Panc1 (cell line): ENCODE results near the gene NNT. TPM values are rescaled to one million over a fixed set of nuclear protein-coding genes. Genes with fewer than 3 reads are reported as not detected.

ENCODE experiments used
- ATAC-seq: fragments of 200-7000 bp; cut with Tn5 transposase; 2 replicates; pipeline ENCODE4 v1.9.1; 2020; ENCODE audit warnings: mild to moderate bottlenecking, moderate library complexity
- BruUV-seq: library from RNA; stranded (reverse); fragments of 400-500 nt; replicated peaks from 2 replicates; lab custom pipeline; 2021; lab: Mats Ljungman, UMichigan
- CTCF ChIA-PET: fragments of 300-600 bp; sonication (Branson Sonifier 250); formaldehyde crosslinking; loops from one replicate; lab custom pipeline; 2022; ENCODE audit warnings: antibody characterized with exemption; lab: Charles Lee
- POLR2A ChIA-PET: fragments of 300-600 bp; sonication (Branson Sonifier 250); formaldehyde crosslinking; loops from one replicate; lab custom pipeline; 2022; ENCODE audit warnings: antibody characterized with exemption; lab: Charles Lee
- DNase-seq: peaks from one replicate; pipeline ENCODE4 v3.0.0-alpha.2; 2010; ENCODE audit warnings: low read depth, low spot score
- H3K27ac ChIP-seq: 2 replicates; pipeline ENCODE4 v1.5.1; 2011; ENCODE audit warnings: mild to moderate bottlenecking, low read length, inconsistent platforms
- H3K27me3 ChIP-seq: fragments of 200-500 bp; sonication (Bioruptor generic); 2 replicates; pipeline ENCODE4 v1.6.0; 2014; ENCODE audit warnings: low read length, inconsistent platforms; ENCODE audit not compliant: control insufficient read depth, insufficient read depth
- H3K36me3 ChIP-seq: fragments of 200-500 bp; sonication (Bioruptor generic); 2 replicates; pipeline ENCODE4 v1.5.1; 2014; ENCODE audit warnings: inconsistent platforms, mild to moderate bottlenecking, low read length, moderate library complexity; ENCODE audit not compliant: control insufficient read depth, insufficient read depth
- H3K4me1 ChIP-seq: 2 replicates; pipeline ENCODE4 v1.5.1; 2011; ENCODE audit warnings: inconsistent platforms, mild to moderate bottlenecking, low read length, moderate library complexity; ENCODE audit not compliant: control insufficient read depth, insufficient read depth
- H3K4me3 ChIP-seq, 2 experiments: 2 replicates each; pipeline ENCODE4 v1.5.1; 2011 to 2012; ENCODE audit warnings: low read depth in 2 of 2, low read length in 2 of 2, mild to moderate bottlenecking in 2 of 2, inconsistent platforms in 1 of 2, moderate library complexity in 1 of 2
- H3K9me3 ChIP-seq: fragments of 200-500 bp; sonication (Bioruptor generic); 2 replicates; pipeline ENCODE4 v1.5.1; 2014; ENCODE audit warnings: low read depth, mild to moderate bottlenecking, inconsistent platforms, low read length, moderate library complexity; ENCODE audit not compliant: control insufficient read depth, insufficient read depth
- CTCF ChIP-seq: fragments of 450-650 bp; IDR thresholded peaks from 2 replicates; pipeline ENCODE4 v1.5.1; 2017; ENCODE audit warnings: mild to moderate bottlenecking
- POLR2AphosphoS5 ChIP-seq: IDR thresholded peaks from 2 replicates; pipeline ENCODE4 v1.6.1; 2012; ENCODE audit warnings: mild to moderate bottlenecking, low read depth, low read length, moderate library complexity
- SIN3A ChIP-seq: IDR thresholded peaks from 2 replicates; pipeline ENCODE4 v1.6.1; 2012; ENCODE audit warnings: low read depth, mild to moderate bottlenecking, low read length, moderate library complexity, borderline replicate concordance; ENCODE audit not compliant: insufficient read depth
- TCF7L2 ChIP-seq: IDR thresholded peaks from 2 replicates; pipeline ENCODE4 v1.6.1; 2011; ENCODE audit warnings: mild to moderate bottlenecking, low read depth, low read length, inconsistent platforms
- in situ Hi-C: cut with HindIII; loops from 2 replicates; pipeline ENCODE4 v1.10.0; 2016; ENCODE audit warnings: low sequenced_read_pairs, low pct_unique_long_range_greater_than_20kb
- intact Hi-C: fragments of 100-400 bp; cut with micrococcal nuclease; formaldehyde crosslinking; loops from one replicate; pipeline ENCODE4 v1.10.0; 2022; ENCODE audit not compliant: unreplicated experiment
- total RNA-seq: library from RNA; stranded (reverse); gene quantifications from one replicate; pipeline ENCODE4 v1.2.1, GENCODE V29; 2021; ENCODE audit not compliant: unreplicated experiment
- TF ChIP-seq, protein P1 (sequence below), 2 experiments: IDR thresholded peaks; 2 replicates each; pipeline ENCODE4 v1.6.1; 2011 to 2012; ENCODE audit warnings: low read depth in 2 of 2, control low read depth in 1 of 2, low read length in 1 of 2, mild to moderate bottlenecking in 1 of 2, moderate library complexity in 1 of 2; ENCODE audit not compliant: insufficient read depth in 1 of 2

NNT gene
- total RNA-seq, 1 experiment from 2014 or later = 78.7 TPM

GRCh38 chr5:43571237-43571636 is 31.7 kb upstream of the NNT start:
- in situ Hi-C loops = no loop called here
- POLR2A ChIA-PET = no interaction called here
- H3K36me3 ChIP-seq = no peaks in the 10 kb centered on the region
- H3K4me3 ChIP-seq = no peak overlapping the region
- H3K27me3 ChIP-seq = no peaks in the 10 kb centered on the region
- no peak for TF ChIP-seq POLR2AphosphoS5
- no peak for TF ChIP-seq SIN3A
- no peak for TF ChIP-seq TCF7L2
- TF ChIP-seq, protein P1, sequence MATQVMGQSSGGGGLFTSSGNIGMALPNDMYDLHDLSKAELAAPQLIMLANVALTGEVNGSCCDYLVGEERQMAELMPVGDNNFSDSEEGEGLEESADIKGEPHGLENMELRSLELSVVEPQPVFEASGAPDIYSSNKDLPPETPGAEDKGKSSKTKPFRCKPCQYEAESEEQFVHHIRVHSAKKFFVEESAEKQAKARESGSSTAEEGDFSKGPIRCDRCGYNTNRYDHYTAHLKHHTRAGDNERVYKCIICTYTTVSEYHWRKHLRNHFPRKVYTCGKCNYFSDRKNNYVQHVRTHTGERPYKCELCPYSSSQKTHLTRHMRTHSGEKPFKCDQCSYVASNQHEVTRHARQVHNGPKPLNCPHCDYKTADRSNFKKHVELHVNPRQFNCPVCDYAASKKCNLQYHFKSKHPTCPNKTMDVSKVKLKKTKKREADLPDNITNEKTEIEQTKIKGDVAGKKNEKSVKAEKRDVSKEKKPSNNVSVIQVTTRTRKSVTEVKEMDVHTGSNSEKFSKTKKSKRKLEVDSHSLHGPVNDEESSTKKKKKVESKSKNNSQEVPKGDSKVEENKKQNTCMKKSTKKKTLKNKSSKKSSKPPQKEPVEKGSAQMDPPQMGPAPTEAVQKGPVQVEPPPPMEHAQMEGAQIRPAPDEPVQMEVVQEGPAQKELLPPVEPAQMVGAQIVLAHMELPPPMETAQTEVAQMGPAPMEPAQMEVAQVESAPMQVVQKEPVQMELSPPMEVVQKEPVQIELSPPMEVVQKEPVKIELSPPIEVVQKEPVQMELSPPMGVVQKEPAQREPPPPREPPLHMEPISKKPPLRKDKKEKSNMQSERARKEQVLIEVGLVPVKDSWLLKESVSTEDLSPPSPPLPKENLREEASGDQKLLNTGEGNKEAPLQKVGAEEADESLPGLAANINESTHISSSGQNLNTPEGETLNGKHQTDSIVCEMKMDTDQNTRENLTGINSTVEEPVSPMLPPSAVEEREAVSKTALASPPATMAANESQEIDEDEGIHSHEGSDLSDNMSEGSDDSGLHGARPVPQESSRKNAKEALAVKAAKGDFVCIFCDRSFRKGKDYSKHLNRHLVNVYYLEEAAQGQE (IDR thresholded peaks at IDR 0.05; ENCODE audit: insufficient read depth in 1 of 2, low read depth in 2 of 2, low read length in 1 of 2) = no peak
- TF ChIP-seq CTCF = no peak
- BruUV-seq = no TSS peak
- DNase-seq (no peak), ATAC-seq (no peak)
- intact Hi-C loops = no loop called here
- peaks cover 15% of the 10 kb centered on the region for H3K4me1 ChIP-seq
- CTCF ChIA-PET = no interaction called here
- H3K9me3 ChIP-seq = no peaks in the 10 kb centered on the region
- 0 out of 2 replicates have a peak overlapping the region, but pooled peaks have one; percentile 4 for H3K27ac ChIP-seq

DNA sequence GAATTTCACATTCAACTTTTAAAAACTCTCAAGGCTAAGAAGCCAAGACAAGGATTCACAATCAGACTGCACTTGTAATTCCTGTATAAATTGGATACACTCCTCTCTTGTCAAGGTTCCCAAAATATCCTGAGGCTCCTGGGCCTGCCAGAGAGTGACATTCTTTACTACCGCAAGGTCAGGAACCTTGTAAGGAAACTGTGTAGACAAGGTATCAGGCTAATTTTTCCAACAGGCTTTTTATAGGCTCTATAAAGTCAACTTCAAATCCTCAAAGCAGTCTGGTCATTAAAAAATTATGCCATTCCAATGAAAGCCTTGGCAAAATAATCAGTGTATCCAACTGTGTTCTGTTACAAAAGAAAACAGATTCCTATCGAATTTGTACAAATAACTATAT is 30.6 kb upstream of the NNT start:
- in situ Hi-C loops = no loop called here
- POLR2A ChIA-PET = no interaction called here
- no peaks in the 10 kb centered on the region for H3K27me3 ChIP-seq
- no peaks in the 10 kb centered on the region for H3K36me3 ChIP-seq
- TF ChIP-seq CTCF = no peak
- no peak for TF ChIP-seq POLR2AphosphoS5
- TF ChIP-seq TCF7L2 = peak; percentile 96
- H3K4me3 ChIP-seq = no peak overlapping the region
- BruUV-seq = no TSS peak
- H3K27ac ChIP-seq = no peak overlapping the region; the same call in 1 of the 2 replicates
- ATAC-seq (peak; percentile 53; the same call in 1 of the 2 replicates), DNase-seq (no peak)
- H3K4me1 ChIP-seq = peaks cover 15% of the 10 kb centered on the region
- intact Hi-C loops = no loop called here
- CTCF ChIA-PET = interaction anchor here (0.6 kb wide), 1 partner anchor 513 kb away, joined by 5 read pairs; no protein-coding TSS in a partner anchor
- no peaks in the 10 kb centered on the region for H3K9me3 ChIP-seq
